Esophagus squamous epithelium (tissue), 5 donors: ENCODE data around the gene FAM222B. TPM values are rescaled to one million over a fixed set of nuclear protein-coding genes. Genes with fewer than 3 reads are reported as not detected.
"Not testable (repeated sequence)": the region's sequence is repeated elsewhere in the genome, so short reads cannot be mapped to it uniquely, and the experiment has no call there.

Source experiments
- DNase-seq: peaks from one replicate; lab custom pipeline; 2025; lab: John Stamatoyannopoulos, UW
- H3K27ac ChIP-seq, 4 donors: fragments of 200-600 bp; sonication (generic); one replicate each; pipeline ENCODE4 v1.5.1; 2016 to 2019; ENCODE audit warnings: mild to moderate bottlenecking in 1 of 4
- H3K27me3 ChIP-seq, 4 donors: fragments of 200-600 bp; sonication (generic); 1 replicate in 3 of 4; 2 replicates in 1 of 4; pipeline versions ENCODE4 v1.5.1 to v1.6.0; 2017 to 2021; ENCODE audit warnings: antibody characterized with exemption in 1 of 4
- H3K36me3 ChIP-seq, 3 donors: fragments of 200-600 bp; sonication (generic); one replicate each; pipeline ENCODE4 v1.5.1; 2016 to 2019
- H3K4me1 ChIP-seq, 3 donors: fragments of 200-600 bp; sonication (generic); one replicate each; pipeline ENCODE4 v1.5.1; 2017 to 2019
- H3K4me3 ChIP-seq, 4 donors: fragments of 200-600 bp; sonication (generic); 1 replicate in 3 of 4; 2 replicates in 1 of 4; pipeline ENCODE4 v1.5.1; 2016 to 2019; ENCODE audit warnings: mild to moderate bottlenecking in 2 of 4, moderate library complexity in 1 of 4
- H3K9me3 ChIP-seq, 3 donors: fragments of 200-600 bp; sonication (generic); one replicate each; pipeline ENCODE4 v1.5.1; 2016 to 2019
- POLR2A ChIP-seq, 4 donors: fragments of 450-650 bp; IDR thresholded peaks; one replicate each; pipeline ENCODE4 v1.6.1; 2017; ENCODE audit warnings: antibody characterized with exemption in 4 of 4, mild to moderate bottlenecking in 4 of 4, moderate library complexity in 3 of 4
- WGBS, 2 donors: methylation state at CpG; one replicate each; pipeline ENCODE4 v1.1.5; 2018; 5-methylcytosine and 5-hydroxymethylcytosine counted together
- intact Hi-C: fragments of 100-400 bp; cut with DNase I; formaldehyde crosslinking; loops from one replicate; pipeline ENCODE4 v1.15.0; 2022
- total RNA-seq, 4 donors: library from RNA; depleted of rRNA; stranded (reverse); fragments of >200 nt; gene quantifications; one replicate each; pipeline ENCODE4 v1.1.0, GENCODE V29; 2016
- TF ChIP-seq, protein P1 (sequence below), 6 experiments: fragments of 450-650 bp in 4 of 6; fragments of 200-600 bp in 2 of 6; sonication (generic) in 2 of 6; IDR thresholded peaks; one replicate each; pipeline ENCODE4 v1.5.1; 2016 to 2019; ENCODE audit warnings: antibody characterized with exemption in 6 of 6, mild to moderate bottlenecking in 4 of 6, moderate library complexity in 4 of 6
- donor health status: DM: yes; HTN: yes; CAD: no.

The FAM222B gene
- total RNA-seq, 4 donors from 2014 or later = 8.0 to 16.4 (median 11.2) TPM

DNA sequence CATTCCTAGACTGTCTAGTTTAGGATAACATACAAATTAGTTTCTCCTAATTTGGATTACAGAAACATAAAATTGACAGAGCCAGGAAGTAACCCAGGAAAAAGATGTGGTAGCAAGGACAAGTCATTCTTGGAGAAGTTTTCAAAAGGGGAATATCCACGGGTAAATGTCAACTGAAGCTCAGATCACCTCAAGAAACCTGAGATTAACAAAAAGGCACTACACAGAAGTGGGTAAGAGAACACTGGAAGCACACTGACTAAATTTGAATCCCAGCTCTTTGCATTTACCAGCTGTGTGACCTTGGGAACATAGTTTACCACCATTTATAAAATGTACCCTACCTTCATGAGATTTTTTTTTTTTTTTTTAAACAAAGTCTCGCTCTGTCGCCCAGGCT lies 59.4 kb downstream of the FAM222B start:
- 85 to 86% methylated on average over 3 of the region's 3 CpGs for WGBS, 2 donors
- H3K27ac ChIP-seq = no peak overlapping the region

DNA sequence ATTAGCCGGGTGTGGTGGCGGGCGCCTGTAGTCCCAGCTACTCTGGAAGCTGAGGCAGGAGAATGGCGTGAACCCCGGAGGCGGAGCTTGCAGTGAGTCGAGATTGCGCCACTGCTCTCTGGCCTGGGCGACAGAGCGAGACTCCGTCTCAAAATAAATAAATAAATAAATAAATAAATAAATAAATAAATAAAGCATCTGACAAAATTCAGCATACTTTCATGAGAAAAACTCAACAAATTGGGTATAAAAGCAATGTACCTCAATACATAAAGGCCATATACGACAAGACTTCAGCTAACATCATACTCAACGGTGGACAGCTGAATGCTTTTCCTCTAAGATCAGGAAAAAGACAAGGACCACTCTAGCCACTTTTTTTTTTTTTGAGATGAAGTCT lies 63.0 kb downstream of the FAM222B start:
- H3K27ac ChIP-seq, H3K36me3 ChIP-seq, H3K9me3 ChIP-seq, intact Hi-C loops, DNase-seq, H3K4me3 ChIP-seq, H3K27me3 ChIP-seq: not testable (repeated sequence)
- H3K4me1 ChIP-seq = peaks cover 0 to 16% (median 5%) of the 10 kb centered on the region in 3 donors
- 94 to 95% methylated on average over 13 of the region's 13 CpGs for WGBS, 2 donors

More for the DNA sequence above, 59.4 kb downstream of the FAM222B start:
- intact Hi-C loops = no loop called here
- H3K27me3 ChIP-seq = no peaks in the 10 kb centered on the region
- TF ChIP-seq, protein P1, sequence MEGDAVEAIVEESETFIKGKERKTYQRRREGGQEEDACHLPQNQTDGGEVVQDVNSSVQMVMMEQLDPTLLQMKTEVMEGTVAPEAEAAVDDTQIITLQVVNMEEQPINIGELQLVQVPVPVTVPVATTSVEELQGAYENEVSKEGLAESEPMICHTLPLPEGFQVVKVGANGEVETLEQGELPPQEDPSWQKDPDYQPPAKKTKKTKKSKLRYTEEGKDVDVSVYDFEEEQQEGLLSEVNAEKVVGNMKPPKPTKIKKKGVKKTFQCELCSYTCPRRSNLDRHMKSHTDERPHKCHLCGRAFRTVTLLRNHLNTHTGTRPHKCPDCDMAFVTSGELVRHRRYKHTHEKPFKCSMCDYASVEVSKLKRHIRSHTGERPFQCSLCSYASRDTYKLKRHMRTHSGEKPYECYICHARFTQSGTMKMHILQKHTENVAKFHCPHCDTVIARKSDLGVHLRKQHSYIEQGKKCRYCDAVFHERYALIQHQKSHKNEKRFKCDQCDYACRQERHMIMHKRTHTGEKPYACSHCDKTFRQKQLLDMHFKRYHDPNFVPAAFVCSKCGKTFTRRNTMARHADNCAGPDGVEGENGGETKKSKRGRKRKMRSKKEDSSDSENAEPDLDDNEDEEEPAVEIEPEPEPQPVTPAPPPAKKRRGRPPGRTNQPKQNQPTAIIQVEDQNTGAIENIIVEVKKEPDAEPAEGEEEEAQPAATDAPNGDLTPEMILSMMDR (IDR thresholded peaks at IDR 0.05) = no peak
- no peak for TF ChIP-seq POLR2A (IDR thresholded peaks at IDR 0.05)
- no peak for DNase-seq
- peaks cover 0 to 9% (median 6%) of the 10 kb centered on the region in 3 donors for H3K36me3 ChIP-seq
- no peaks in the 10 kb centered on the region for H3K4me1 ChIP-seq
- H3K9me3 ChIP-seq = no peaks in the 10 kb centered on the region
- H3K4me3 ChIP-seq = no peak overlapping the region

DNA sequence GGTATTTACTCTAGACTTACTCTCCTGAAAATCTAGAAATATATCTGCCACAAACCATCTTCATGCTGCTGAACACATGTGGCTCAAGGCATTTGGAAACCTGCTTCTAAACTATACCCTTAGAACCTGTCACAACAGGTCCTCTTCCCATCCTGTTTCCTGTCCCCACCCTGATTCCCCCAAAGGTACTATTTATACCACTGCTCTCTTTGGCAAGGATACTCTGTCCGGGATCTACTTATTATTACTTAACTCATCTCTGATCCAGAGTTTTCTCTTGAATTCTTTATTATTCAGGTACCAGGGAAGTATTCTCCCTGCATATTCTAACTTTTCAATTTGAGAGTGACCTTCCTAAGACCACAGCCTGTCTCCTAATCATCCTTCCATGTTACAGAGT lies 65.4 kb downstream of the FAM222B start:
- no peak overlapping the region for H3K4me3 ChIP-seq
- H3K27me3 ChIP-seq = no peaks in the 10 kb centered on the region
- intact Hi-C loops = no loop called here
- peaks cover 0 to 21% (median 6%) of the 10 kb centered on the region in 3 donors for H3K36me3 ChIP-seq
- no peak for DNase-seq
- 29 to 33% methylated on average over 1 of the region's 1 CpG for WGBS, 2 donors
- TF ChIP-seq POLR2A (IDR thresholded peaks at IDR 0.05) = no peak
- TF ChIP-seq, protein P1 (IDR thresholded peaks at IDR 0.05) = no peak
- peaks cover 0 to 16% (median 5%) of the 10 kb centered on the region in 3 donors for H3K4me1 ChIP-seq
- H3K9me3 ChIP-seq = no peaks in the 10 kb centered on the region
- H3K27ac ChIP-seq = peak overlapping the region in 1 of 4 donors; percentile 44

DNA sequence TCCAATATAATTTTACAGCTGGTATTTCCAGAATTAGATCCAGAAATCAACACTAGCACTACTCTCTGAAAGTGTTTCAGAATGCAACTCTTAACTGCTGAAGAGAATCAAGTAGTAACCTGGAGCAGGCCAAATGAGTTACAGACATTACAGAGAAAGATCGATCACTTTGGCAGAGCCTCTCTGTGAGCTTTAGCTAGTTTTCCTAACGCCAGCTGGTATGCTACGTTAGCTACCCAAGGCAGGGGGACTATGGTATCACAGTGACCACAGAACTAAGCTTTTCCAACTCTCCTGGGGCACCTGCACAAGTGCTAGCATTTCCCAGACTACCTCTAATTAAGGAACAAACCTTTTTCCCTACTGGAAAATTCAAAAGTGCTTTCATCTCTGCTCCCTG lies 68.4 kb downstream of the FAM222B start:
- peaks cover 0 to 12% (median 0%) of the 10 kb centered on the region in 3 donors for H3K36me3 ChIP-seq
- intact Hi-C loops = no loop called here
- no peak overlapping the region for H3K27ac ChIP-seq
- no peak for DNase-seq
- peaks cover 0 to 16% (median 5%) of the 10 kb centered on the region in 3 donors for H3K4me1 ChIP-seq
- no peaks in the 10 kb centered on the region for H3K27me3 ChIP-seq
- 73 to 75% methylated on average over 3 of the region's 3 CpGs for WGBS, 2 donors
- H3K4me3 ChIP-seq = no peak overlapping the region
- no peaks in the 10 kb centered on the region for H3K9me3 ChIP-seq
- TF ChIP-seq POLR2A (IDR thresholded peaks at IDR 0.05) = no peak
- TF ChIP-seq, protein P1 (IDR thresholded peaks at IDR 0.05) = no peak

DNA sequence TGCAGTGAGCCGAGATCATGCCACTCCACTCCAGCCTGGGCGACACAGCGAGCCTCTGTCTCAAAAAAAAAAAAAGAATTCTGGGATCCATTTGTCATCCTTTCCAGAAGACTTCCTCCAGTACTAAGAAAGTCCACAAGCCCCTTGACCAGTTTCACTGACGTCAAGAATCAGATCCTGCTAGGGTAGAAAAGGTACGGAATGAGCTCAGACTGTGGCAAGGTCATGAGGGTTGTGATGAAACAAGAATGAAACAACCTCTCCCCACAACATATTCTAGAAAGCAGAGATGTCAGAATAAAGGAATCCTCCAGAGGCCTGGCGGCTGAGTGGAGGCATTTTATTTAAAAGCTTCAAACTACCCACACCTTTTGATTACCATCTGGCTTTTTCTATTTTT lies 68.9 kb downstream of the FAM222B start:
- no peak overlapping the region for H3K27ac ChIP-seq
- intact Hi-C loops = no loop called here
- no peak for DNase-seq
- no peaks in the 10 kb centered on the region for H3K27me3 ChIP-seq
- no peaks in the 10 kb centered on the region for H3K9me3 ChIP-seq
- WGBS, 2 donors = 78 to 83% methylated on average over 6 of the region's 6 CpGs
- H3K4me3 ChIP-seq = no peak overlapping the region
- H3K4me1 ChIP-seq = peaks cover 0 to 16% (median 5%) of the 10 kb centered on the region in 3 donors
- H3K36me3 ChIP-seq = peaks cover 0 to 12% (median 0%) of the 10 kb centered on the region in 3 donors
- no peak for TF ChIP-seq POLR2A (IDR thresholded peaks at IDR 0.05)
- TF ChIP-seq, protein P1 (IDR thresholded peaks at IDR 0.05) = no peak
